Activated naive CD4-positive, alpha-beta T cell treated with anti-CD3 and anti-CD28 coated beads, Interleukin-2, amount 10 ng/mL, durations not matched to agents 7 days and 5 days (primary cell): ENCODE data around the gene ADGRG3.

ENCODE experiments used
- CTCF ChIA-PET: fragments of 350-600 bp; sonication (Branson Sonifier 250); formaldehyde crosslinking; loops from one replicate; lab custom pipeline; 2021; ENCODE audit warnings: antibody characterized with exemption; lab: Charles Lee
- DNase-seq: peaks from one replicate; pipeline ENCODE4 v3.0.0-alpha.2; 2020
- H3K27ac Mint-ChIP-seq: one replicate; pipeline ENCODE4 v1.8.0; 2021; ENCODE audit warnings: mild to moderate bottlenecking, moderate library complexity, mixed read lengths
- H3K27me3 Mint-ChIP-seq: one replicate; pipeline ENCODE4 v1.8.0; 2021; ENCODE audit warnings: mild to moderate bottlenecking, mixed read lengths
- H3K36me3 Mint-ChIP-seq: one replicate; pipeline ENCODE4 v1.8.0; 2021; ENCODE audit warnings: mixed read lengths
- H3K4me1 Mint-ChIP-seq: one replicate; pipeline ENCODE4 v1.8.0; 2021; ENCODE audit warnings: mixed read lengths
- H3K4me3 Mint-ChIP-seq: one replicate; pipeline ENCODE4 v1.8.0; 2021; ENCODE audit warnings: mild to moderate bottlenecking, moderate library complexity, mixed read lengths
- H3K9me3 Mint-ChIP-seq: one replicate; pipeline ENCODE4 v1.8.0; 2021; ENCODE audit warnings: mixed read lengths

Gene ADGRG3

GRCh38 chr16:57668263-57668571 lies at the start of gene ADGRG3:
TSS of gene ADGRG3 (plus strand) at chr16:57668306. CDS start at chr16:57668348, 42 bp downstream.
- H3K36me3 Mint-ChIP-seq, result no peaks in the 10 kb centered on the region
- H3K4me3 Mint-ChIP-seq, result no peak within 1 kb of the TSS
- CTCF ChIA-PET, result interaction anchor here (0.7 to 1.9 kb wide), 2 partner anchors 22 to 51 kb away, joined by 3 to 5 read pairs; no protein-coding TSS in a partner anchor
- no peaks in the 10 kb centered on the region for H3K9me3 Mint-ChIP-seq
- H3K27ac Mint-ChIP-seq, result no peak within 1 kb of the TSS
- H3K4me1 Mint-ChIP-seq, result no peaks in the 10 kb centered on the region
- H3K27me3 Mint-ChIP-seq, result peaks cover 41% of the 10 kb centered on the region
- DNase-seq, result no peak

DNA sequence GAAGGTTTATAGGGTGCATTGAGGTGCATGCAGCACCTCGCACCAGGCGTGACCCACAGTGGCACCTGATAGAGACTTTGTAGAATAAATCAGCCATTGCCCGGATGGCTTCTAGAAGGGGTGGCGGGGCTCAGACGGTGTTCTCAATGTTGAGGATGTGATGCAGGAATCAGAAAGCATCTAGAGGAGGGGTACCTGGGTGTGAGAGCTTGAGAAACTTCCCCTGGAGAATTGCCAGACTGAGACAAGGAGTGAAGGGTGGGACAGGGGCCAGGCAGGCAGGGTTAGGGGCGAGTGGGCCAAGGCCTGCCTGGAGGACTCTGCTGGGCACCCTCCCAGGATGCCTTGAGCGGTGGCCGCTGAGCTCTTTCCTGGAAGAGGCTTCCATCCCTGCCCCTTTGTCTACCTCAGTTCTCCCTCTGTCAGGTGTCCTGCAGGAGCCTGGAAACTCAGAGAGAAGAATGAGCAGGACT lies 48.9 kb upstream of the ADGRG3 start:
- H3K27me3 Mint-ChIP-seq, result peaks cover 33% of the 10 kb centered on the region
- no peak for DNase-seq
- no peak overlapping the region for H3K4me3 Mint-ChIP-seq
- CTCF ChIA-PET, result no interaction called here
- H3K36me3 Mint-ChIP-seq, result no peaks in the 10 kb centered on the region
- peaks cover 4% of the 10 kb centered on the region for H3K4me1 Mint-ChIP-seq
- H3K27ac Mint-ChIP-seq, result no peak overlapping the region
- no peaks in the 10 kb centered on the region for H3K9me3 Mint-ChIP-seq

GRCh38 chr16:57619606-57620334 lies 48.3 kb upstream of the ADGRG3 start:
- CTCF ChIA-PET, result no interaction called here
- Mint-ChIP-seq H3K27me3 (peaks cover 39% of the 10 kb centered on the region), H3K4me1 (peaks cover 1% of the 10 kb centered on the region), H3K9me3 (no peaks in the 10 kb centered on the region), H3K36me3 (no peaks in the 10 kb centered on the region), H3K4me3 (no peak overlapping the region), H3K27ac (no peak overlapping the region)
- DNase-seq, result peak; percentile 17

DNA sequence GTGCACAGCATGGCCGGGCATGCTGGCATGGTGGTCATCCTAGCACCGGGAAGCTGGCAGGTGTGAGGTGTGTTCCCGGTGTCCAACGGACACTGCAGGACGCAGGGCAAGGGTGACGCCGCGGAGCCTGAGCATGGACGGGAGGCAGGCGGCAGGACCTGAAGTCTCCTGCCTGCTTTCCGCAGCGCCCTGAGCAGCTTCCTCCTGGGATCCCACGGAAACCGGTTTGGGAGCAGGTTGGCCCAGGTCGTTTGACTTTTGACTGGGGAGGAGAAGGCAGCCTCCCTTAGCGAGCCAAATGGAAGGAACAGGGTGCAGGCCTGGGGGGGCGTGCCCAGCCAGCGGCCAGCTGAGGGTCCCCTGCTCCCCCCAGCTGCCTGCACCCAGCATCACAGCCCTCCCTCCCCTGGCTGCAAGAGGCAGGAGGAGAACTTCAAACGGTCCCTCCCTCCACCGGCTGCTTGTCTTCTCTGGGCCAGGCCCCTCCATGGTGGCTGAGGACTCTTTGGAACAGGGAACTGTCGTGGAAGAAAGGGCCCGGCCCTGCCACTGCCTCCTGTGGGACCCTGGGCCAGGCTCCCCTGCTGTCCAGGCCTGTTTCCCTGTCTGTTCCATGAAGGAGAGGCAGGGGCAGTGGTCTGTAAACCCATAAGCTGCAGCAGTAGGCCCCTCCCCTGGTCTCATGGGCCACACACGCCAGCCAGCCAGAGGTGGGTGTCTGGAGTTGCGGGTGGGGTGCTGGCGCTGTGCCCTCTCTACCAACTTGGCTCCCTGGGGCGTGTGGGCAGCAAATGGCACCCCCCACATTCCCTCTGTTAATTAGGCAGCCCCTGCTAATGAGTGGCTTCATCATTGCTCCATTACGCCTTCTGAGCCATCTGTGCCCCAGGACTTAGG lies 47.5 kb upstream of the ADGRG3 start:
- Mint-ChIP-seq H3K9me3 (no peaks in the 10 kb centered on the region), H3K4me1 (peaks cover 4% of the 10 kb centered on the region), H3K4me3 (no peak overlapping the region), H3K27me3 (peaks cover 47% of the 10 kb centered on the region), H3K27ac (no peak overlapping the region), H3K36me3 (no peaks in the 10 kb centered on the region)
- peak; percentile 10 for DNase-seq
- CTCF ChIA-PET, result no interaction called here

- Mint-ChIP-seq H3K4me3 (no peak overlapping the region), H3K9me3 (no peaks in the 10 kb centered on the region), H3K27me3 (peaks cover 56% of the 10 kb centered on the region), H3K36me3 (no peaks in the 10 kb centered on the region), H3K4me1 (peaks cover 4% of the 10 kb centered on the region), H3K27ac (no peak overlapping the region)
- DNase-seq, result no peak
- CTCF ChIA-PET, result interaction anchor here (0.9 to 1.3 kb wide), 3 partner anchors 13 to 31 kb away, joined by 3 to 4 read pairs (median 3); no protein-coding TSS in a partner anchor
These were observed 46.4 kb upstream of the ADGRG3 start for GRCh38 chr16:57621521-57622271.

- Mint-ChIP-seq H3K9me3 (no peaks in the 10 kb centered on the region), H3K4me1 (peaks cover 4% of the 10 kb centered on the region), H3K27me3 (peaks cover 63% of the 10 kb centered on the region), H3K27ac (no peak overlapping the region), H3K4me3 (no peak overlapping the region), H3K36me3 (no peaks in the 10 kb centered on the region)
- CTCF ChIA-PET, result interaction anchor here (0.9 to 1.3 kb wide), 3 partner anchors 14 to 32 kb away, joined by 3 to 4 read pairs (median 3); no protein-coding TSS in a partner anchor
- DNase-seq, result no peak
These were observed 45.5 kb upstream of the ADGRG3 start for GRCh38 chr16:57622361-57623250.

GRCh38 chr16:57623251-57624043 lies 44.7 kb upstream of the ADGRG3 start:
- H3K4me1 Mint-ChIP-seq, result peaks cover 7% of the 10 kb centered on the region
- H3K4me3 Mint-ChIP-seq, result no peak overlapping the region
- no peak for DNase-seq
- CTCF ChIA-PET, result no interaction called here
- H3K36me3 Mint-ChIP-seq, result no peaks in the 10 kb centered on the region
- H3K9me3 Mint-ChIP-seq, result no peaks in the 10 kb centered on the region
- H3K27ac Mint-ChIP-seq, result no peak overlapping the region
- H3K27me3 Mint-ChIP-seq, result peaks cover 67% of the 10 kb centered on the region

GRCh38 chr16:57624044-57624688 lies 43.9 kb upstream of the ADGRG3 start:
- peaks cover 14% of the 10 kb centered on the region for H3K4me1 Mint-ChIP-seq
- peaks cover 75% of the 10 kb centered on the region for H3K27me3 Mint-ChIP-seq
- no peak overlapping the region for H3K4me3 Mint-ChIP-seq
- H3K36me3 Mint-ChIP-seq, result no peaks in the 10 kb centered on the region
- H3K27ac Mint-ChIP-seq, result no peak overlapping the region
- H3K9me3 Mint-ChIP-seq, result no peaks in the 10 kb centered on the region
- CTCF ChIA-PET, result interaction anchor here (1.7 kb wide), 1 partner anchor 22 kb away, joined by 5 read pairs; no protein-coding TSS in a partner anchor
- no peak for DNase-seq

- H3K36me3 Mint-ChIP-seq, result no peaks in the 10 kb centered on the region
- CTCF ChIA-PET, result interaction anchor here (1.7 kb wide), 1 partner anchor 23 kb away, joined by 5 read pairs; no protein-coding TSS in a partner anchor
- H3K9me3 Mint-ChIP-seq, result no peaks in the 10 kb centered on the region
- DNase-seq, result no peak
- peaks cover 78% of the 10 kb centered on the region for H3K27me3 Mint-ChIP-seq
- no peak overlapping the region for H3K27ac Mint-ChIP-seq
- H3K4me1 Mint-ChIP-seq, result peaks cover 14% of the 10 kb centered on the region
- no peak overlapping the region for H3K4me3 Mint-ChIP-seq
These were observed 43.2 kb upstream of the ADGRG3 start for GRCh38 chr16:57624806-57625500.

DNA sequence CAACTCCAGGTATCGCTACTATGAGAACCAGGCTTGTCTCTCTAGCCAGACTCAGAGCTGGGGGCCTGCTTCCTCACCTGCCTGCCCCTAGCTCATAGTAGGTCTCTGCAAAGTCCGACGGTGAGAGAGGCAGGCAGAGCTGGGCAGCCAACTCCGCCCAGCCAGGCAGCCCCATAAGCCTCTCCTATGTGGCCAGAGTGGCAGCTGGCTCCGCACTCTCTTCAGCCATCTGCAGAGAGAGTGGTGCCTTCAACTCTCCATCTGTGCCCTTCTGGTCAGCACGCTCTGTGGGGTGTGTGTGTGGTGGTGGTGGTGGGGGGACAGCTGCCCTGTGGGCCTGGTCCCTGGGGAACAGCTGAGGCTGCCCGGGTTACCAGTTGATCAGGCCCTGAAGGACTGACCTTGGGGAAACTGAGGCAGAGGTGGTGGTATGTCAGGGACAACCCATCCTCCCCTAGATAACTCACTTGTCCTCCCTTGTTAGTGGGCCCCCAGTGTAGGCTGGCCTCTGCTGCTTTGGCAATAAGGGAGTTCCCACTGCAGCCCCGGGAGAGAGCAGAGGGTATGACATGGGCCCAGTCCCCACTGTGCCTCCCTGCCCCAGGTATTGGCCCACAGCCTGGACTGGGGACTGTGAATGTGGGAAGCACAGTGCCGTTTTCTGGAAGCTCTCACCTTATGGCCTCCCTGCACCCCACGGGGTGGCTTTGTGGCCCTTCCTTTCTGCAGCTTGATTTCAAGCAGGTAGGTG lies 41.5 kb upstream of the ADGRG3 start:
- H3K27ac Mint-ChIP-seq, result no peak overlapping the region
- no peak overlapping the region for H3K4me3 Mint-ChIP-seq
- H3K9me3 Mint-ChIP-seq, result no peaks in the 10 kb centered on the region
- peaks cover 90% of the 10 kb centered on the region for H3K27me3 Mint-ChIP-seq
- peaks cover 14% of the 10 kb centered on the region for H3K4me1 Mint-ChIP-seq
- no peak for DNase-seq
- CTCF ChIA-PET, result interaction anchor here (1.1 to 2.8 kb wide), 5 partner anchors 9 to 50 kb away, joined by 3 to 18 read pairs (median 6); no protein-coding TSS in a partner anchor
- H3K36me3 Mint-ChIP-seq, result no peaks in the 10 kb centered on the region

GRCh38 chr16:57627184-57627871 lies 40.8 kb upstream of the ADGRG3 start:
- no peak for DNase-seq
- CTCF ChIA-PET, result interaction anchor here (1.1 to 2.8 kb wide), 6 partner anchors 10 to 51 kb away, joined by 3 to 18 read pairs (median 5); no protein-coding TSS in a partner anchor
- Mint-ChIP-seq H3K36me3 (no peaks in the 10 kb centered on the region), H3K4me3 (no peak overlapping the region), H3K27me3 (peaks cover 95% of the 10 kb centered on the region), H3K4me1 (peaks cover 14% of the 10 kb centered on the region), H3K9me3 (no peaks in the 10 kb centered on the region), H3K27ac (no peak overlapping the region)
